ENCODE results near the gene EXOC3. TPM values are rescaled to one million over a fixed set of nuclear protein-coding genes. Genes with fewer than 3 reads are reported as not detected.
"Not testable (repeated sequence)": the region's sequence is repeated elsewhere in the genome, so short reads cannot be mapped to it uniquely, and the experiment has no call there.

EXOC3 gene
- 62.3 and 66.4 TPM in 2 replicates for total RNA-seq

GRCh38 chr5:442335-443238 is at the start of gene EXOC3:
Gene EXOC3, plus strand, starts transcription at chr5:443176. Its CDS starts 3,030 bp downstream, at chr5:446206.
- DNase-seq (ENCODE audit: low spot score), result peak; percentile 74
- no peaks in the 10 kb centered on the region for H3K27me3 Mint-ChIP-seq (ENCODE audit: low read depth)
- no peaks in the 10 kb centered on the region for H3K9me3 Mint-ChIP-seq
- H3K4me1 Mint-ChIP-seq (ENCODE audit: low read depth), result peaks cover 34% of the 10 kb centered on the region
- intact Hi-C loops (cut with micrococcal nuclease), result no loop called here
- peak within 1 kb of the TSS; percentile 97 for H3K4me3 Mint-ChIP-seq (ENCODE audit: low read depth)
- peaks cover 23% of the 10 kb centered on the region for H3K36me3 Mint-ChIP-seq (ENCODE audit: low read depth)
- H3K27ac Mint-ChIP-seq, result peak within 1 kb of the TSS; percentile 96

GRCh38 chr5:393846-394275 is 49.1 kb upstream of the EXOC3 start:
- H3K27me3 Mint-ChIP-seq (ENCODE audit: low read depth), result no peaks in the 10 kb centered on the region
- H3K9me3 Mint-ChIP-seq, result no peaks in the 10 kb centered on the region
- H3K4me3 Mint-ChIP-seq (ENCODE audit: low read depth), result peak overlapping the region; percentile 72
- peaks cover 35% of the 10 kb centered on the region for H3K4me1 Mint-ChIP-seq (ENCODE audit: low read depth)
- intact Hi-C loops (cut with micrococcal nuclease), result no loop called here
- peak overlapping the region; percentile 97 for H3K27ac Mint-ChIP-seq
- H3K36me3 Mint-ChIP-seq (ENCODE audit: low read depth), result peaks cover 28% of the 10 kb centered on the region
- DNase-seq (ENCODE audit: low spot score), result no peak

GRCh38 chr5:394671-395155 is 48.3 kb upstream of the EXOC3 start:
- Mint-ChIP-seq H3K4me1 (ENCODE audit: low read depth) (peaks cover 37% of the 10 kb centered on the region), H3K27me3 (ENCODE audit: low read depth) (no peaks in the 10 kb centered on the region), H3K9me3 (no peaks in the 10 kb centered on the region), H3K27ac (peak overlapping the region; percentile 81), H3K4me3 (ENCODE audit: low read depth) (peak overlapping the region; percentile 55), H3K36me3 (ENCODE audit: low read depth) (peaks cover 25% of the 10 kb centered on the region)
- DNase-seq (ENCODE audit: low spot score), result no peak
- intact Hi-C loops (cut with micrococcal nuclease), result no loop called here

GRCh38 chr5:395156-395920 is 47.6 kb upstream of the EXOC3 start:
- Mint-ChIP-seq H3K27me3 (ENCODE audit: low read depth) (no peaks in the 10 kb centered on the region), H3K27ac (peak overlapping the region; percentile 81), H3K9me3 (no peaks in the 10 kb centered on the region), H3K4me3 (ENCODE audit: low read depth) (peak overlapping the region; percentile 1), H3K36me3 (ENCODE audit: low read depth) (peaks cover 25% of the 10 kb centered on the region), H3K4me1 (ENCODE audit: low read depth) (peaks cover 37% of the 10 kb centered on the region)
- intact Hi-C loops (cut with micrococcal nuclease), result no loop called here
- no peak for DNase-seq (ENCODE audit: low spot score)

GRCh38 chr5:395921-396530 is 47.0 kb upstream of the EXOC3 start:
- H3K27ac Mint-ChIP-seq, result peak overlapping the region; percentile 28
- no peaks in the 10 kb centered on the region for H3K27me3 Mint-ChIP-seq (ENCODE audit: low read depth)

GRCh38 chr5:396531-396961 is 46.4 kb upstream of the EXOC3 start:
- H3K4me1 Mint-ChIP-seq (ENCODE audit: low read depth), result peaks cover 35% of the 10 kb centered on the region
- H3K27ac Mint-ChIP-seq, result no peak overlapping the region
- H3K27me3 Mint-ChIP-seq (ENCODE audit: low read depth), result no peaks in the 10 kb centered on the region
- intact Hi-C loops (cut with micrococcal nuclease), result no loop called here
- peaks cover 28% of the 10 kb centered on the region for H3K36me3 Mint-ChIP-seq (ENCODE audit: low read depth)
- H3K9me3 Mint-ChIP-seq, result no peaks in the 10 kb centered on the region
- DNase-seq (ENCODE audit: low spot score), result no peak
- H3K4me3 Mint-ChIP-seq (ENCODE audit: low read depth), result no peak overlapping the region

More at GRCh38 chr5:395921-396530, 47.0 kb upstream of the EXOC3 start:
- peaks cover 33% of the 10 kb centered on the region for H3K4me1 Mint-ChIP-seq (ENCODE audit: low read depth)
- peaks cover 24% of the 10 kb centered on the region for H3K36me3 Mint-ChIP-seq (ENCODE audit: low read depth)
- H3K9me3 Mint-ChIP-seq, result no peaks in the 10 kb centered on the region
- intact Hi-C loops (cut with micrococcal nuclease), result no loop called here
- H3K4me3 Mint-ChIP-seq (ENCODE audit: low read depth), result peak overlapping the region; percentile 1
- DNase-seq (ENCODE audit: low spot score), result no peak

- H3K27ac Mint-ChIP-seq; DNase-seq (ENCODE audit: low spot score); H3K9me3 Mint-ChIP-seq; intact Hi-C loops (cut with micrococcal nuclease); H3K27me3 Mint-ChIP-seq (ENCODE audit: low read depth); H3K4me3 Mint-ChIP-seq (ENCODE audit: low read depth): not testable (repeated sequence)
- Mint-ChIP-seq H3K36me3 (ENCODE audit: low read depth) (peaks cover 41% of the 10 kb centered on the region), H3K4me1 (ENCODE audit: low read depth) (peaks cover 40% of the 10 kb centered on the region)
Measured at GRCh38 chr5:398141-398474, 44.9 kb upstream of the EXOC3 start.

GRCh38 chr5:398475-399295 is 44.3 kb upstream of the EXOC3 start:
- H3K4me3 Mint-ChIP-seq (ENCODE audit: low read depth), result no peak overlapping the region
- peak overlapping the region; percentile 92 for H3K27ac Mint-ChIP-seq
- no peaks in the 10 kb centered on the region for H3K27me3 Mint-ChIP-seq (ENCODE audit: low read depth)
- intact Hi-C loops (cut with micrococcal nuclease), result no loop called here
- H3K4me1 Mint-ChIP-seq (ENCODE audit: low read depth), result peaks cover 35% of the 10 kb centered on the region
- DNase-seq (ENCODE audit: low spot score), result no peak
- peaks cover 43% of the 10 kb centered on the region for H3K36me3 Mint-ChIP-seq (ENCODE audit: low read depth)
- H3K9me3 Mint-ChIP-seq, result no peaks in the 10 kb centered on the region

- H3K4me3 Mint-ChIP-seq (ENCODE audit: low read depth), result peak overlapping the region; percentile 63
- peak overlapping the region; percentile 92 for H3K27ac Mint-ChIP-seq
- peaks cover 33% of the 10 kb centered on the region for H3K4me1 Mint-ChIP-seq (ENCODE audit: low read depth)
- no peaks in the 10 kb centered on the region for H3K9me3 Mint-ChIP-seq
- DNase-seq (ENCODE audit: low spot score), result peak; percentile 58
- intact Hi-C loops (cut with micrococcal nuclease), result no loop called here
- H3K27me3 Mint-ChIP-seq (ENCODE audit: low read depth), result no peaks in the 10 kb centered on the region
- H3K36me3 Mint-ChIP-seq (ENCODE audit: low read depth), result peaks cover 48% of the 10 kb centered on the region
Measured at GRCh38 chr5:399296-400281, 43.4 kb upstream of the EXOC3 start.

GRCh38 chr5:400282-401145 is 42.5 kb upstream of the EXOC3 start:
- intact Hi-C loops (cut with micrococcal nuclease), result no loop called here
- DNase-seq (ENCODE audit: low spot score), result peak; percentile 4
- Mint-ChIP-seq H3K36me3 (ENCODE audit: low read depth) (peaks cover 49% of the 10 kb centered on the region), H3K27me3 (ENCODE audit: low read depth) (no peaks in the 10 kb centered on the region), H3K4me3 (ENCODE audit: low read depth) (peak overlapping the region; percentile 63), H3K27ac (peak overlapping the region; percentile 92), H3K9me3 (no peaks in the 10 kb centered on the region), H3K4me1 (ENCODE audit: low read depth) (peaks cover 30% of the 10 kb centered on the region)
